ENCODE data around the gene TAF15.

TAF15 gene

GRCh38 chr17:35841505-35841904 is 32.2 kb downstream of the TAF15 start:
- H3K4me3 ChIP-seq (ENCODE audit: control insufficient read depth, low read depth, low read length): no peak overlapping the region
- no peak for DNase-seq (ENCODE audit: low read depth)
- TF ChIP-seq CTCF (IDR thresholded peaks at IDR 0.05; ENCODE audit: control insufficient read depth, insufficient read depth, low read depth, low read length, missing control alignments): no peak

GRCh38 chr17:35842239-35842638 is 33.0 kb downstream of the TAF15 start:
- no peak for TF ChIP-seq CTCF (IDR thresholded peaks at IDR 0.05; ENCODE audit: control insufficient read depth, insufficient read depth, low read depth, low read length, missing control alignments)
- DNase-seq (ENCODE audit: low read depth): no peak
- no peak overlapping the region for H3K4me3 ChIP-seq (ENCODE audit: control insufficient read depth, low read depth, low read length)

GRCh38 chr17:35843698-35844097 is 34.4 kb downstream of the TAF15 start:
- no peak for DNase-seq (ENCODE audit: low read depth)
- H3K4me3 ChIP-seq (ENCODE audit: control insufficient read depth, low read depth, low read length): no peak overlapping the region
- TF ChIP-seq CTCF (IDR thresholded peaks at IDR 0.05; ENCODE audit: control insufficient read depth, insufficient read depth, low read depth, low read length, missing control alignments): no peak

- TF ChIP-seq CTCF (IDR thresholded peaks at IDR 0.05; ENCODE audit: control insufficient read depth, insufficient read depth, low read depth, low read length, missing control alignments): no peak
- DNase-seq (ENCODE audit: low read depth): no peak
Observed at GRCh38 chr17:35844547-35844946, 35.3 kb downstream of the TAF15 start.

GRCh38 chr17:35846055-35846809 is 36.9 kb downstream of the TAF15 start:
- TF ChIP-seq CTCF (IDR thresholded peaks at IDR 0.05; ENCODE audit: control insufficient read depth, insufficient read depth, low read depth, low read length, missing control alignments): no peak
- H3K4me3 ChIP-seq (ENCODE audit: control insufficient read depth, low read depth, low read length): no peak overlapping the region
- peak; percentile 17 for DNase-seq (ENCODE audit: low read depth)

More at GRCh38 chr17:35844547-35844946, 35.3 kb downstream of the TAF15 start:
- no peak overlapping the region for H3K4me3 ChIP-seq (ENCODE audit: control insufficient read depth, low read depth, low read length)

- no peak for DNase-seq (ENCODE audit: low read depth)
- no peak for TF ChIP-seq CTCF (IDR thresholded peaks at IDR 0.05; ENCODE audit: control insufficient read depth, insufficient read depth, low read depth, low read length, missing control alignments)
- no peak overlapping the region for H3K4me3 ChIP-seq (ENCODE audit: control insufficient read depth, low read depth, low read length)
Observed at GRCh38 chr17:35847006-35847405, 37.7 kb downstream of the TAF15 start.
